Ecto neural progenitor cell (in vitro differentiated cells): ENCODE measurements around the gene NCOA7.
A peak's percentile ranks its signal among the peaks of the same experiment; 100 is the strongest.
"Not testable (repeated sequence)": the region's sequence is repeated elsewhere in the genome, so short reads cannot be mapped to it uniquely, and the experiment has no call there.

Source experiments
- DNase-seq: peaks from one replicate; pipeline ENCODE4 v3.0.0-alpha.2; 2018; ENCODE audit warnings: low spot score

The NCOA7 gene

GRCh38 chr6:125868252-125868651 is 77.5 kb downstream of the NCOA7 start:
- DNase-seq = no peak

- no peak for DNase-seq
Measured at GRCh38 chr6:125868678-125869395, 78.1 kb downstream of the NCOA7 start.

GRCh38 chr6:125869427-125869826 is 78.7 kb downstream of the NCOA7 start:
- DNase-seq = no peak

GRCh38 chr6:125871365-125871764 is 80.6 kb downstream of the NCOA7 start:
- no peak for DNase-seq

GRCh38 chr6:125872259-125872921 is 81.6 kb downstream of the NCOA7 start:
- DNase-seq = no peak

GRCh38 chr6:125882243-125882642 is 91.5 kb downstream of the NCOA7 start:
- DNase-seq = no peak

- DNase-seq = no peak
Measured at GRCh38 chr6:125884634-125885371, 94.0 kb downstream of the NCOA7 start.

- no peak for DNase-seq
Measured at GRCh38 chr6:125886021-125886420, 95.3 kb downstream of the NCOA7 start.

- no peak for DNase-seq
Measured at GRCh38 chr6:125886914-125887313, 96.2 kb downstream of the NCOA7 start.

- no peak for DNase-seq
Measured at GRCh38 chr6:125887372-125887771, 96.6 kb downstream of the NCOA7 start.

GRCh38 chr6:125888989-125889656 is 98.4 kb downstream of the NCOA7 start:
- no peak for DNase-seq

- DNase-seq = no peak
Measured at GRCh38 chr6:125899726-125900182, 109.0 kb downstream of the NCOA7 start.

GRCh38 chr6:125904871-125905270 is 114.1 kb downstream of the NCOA7 start:
- no peak for DNase-seq

- peak; percentile 67 for DNase-seq
Measured at GRCh38 chr6:125906158-125906998, 115.6 kb downstream of the NCOA7 start.

GRCh38 chr6:125910527-125910926 is 119.8 kb downstream of the NCOA7 start:
- no peak for DNase-seq

- DNase-seq = not testable (repeated sequence)
Measured at GRCh38 chr6:125911051-125911451, 120.3 kb downstream of the NCOA7 start.

- not testable (repeated sequence) for DNase-seq
Measured at GRCh38 chr6:125912430-125912829, 121.7 kb downstream of the NCOA7 start.

GRCh38 chr6:125913145-125913544 is 122.4 kb downstream of the NCOA7 start:
- DNase-seq = no peak

GRCh38 chr6:125913864-125914351 is 123.1 kb downstream of the NCOA7 start:
- no peak for DNase-seq

- DNase-seq = no peak
Measured at GRCh38 chr6:125918230-125918629, 127.5 kb downstream of the NCOA7 start.
